ENCODE data around the gene RPTOR. TPM values are rescaled to one million over a fixed set of nuclear protein-coding genes. Genes with fewer than 3 reads are reported as not detected.

RPTOR gene
- polyA plus RNA-seq, 1 of the 3 experiments (the other 2 are of a cell fraction), result 14.9 TPM

GRCh38 chr17:80817861-80818260, 273.2 kb downstream of the RPTOR start (continued):
- TF ChIP-seq, protein P1, sequence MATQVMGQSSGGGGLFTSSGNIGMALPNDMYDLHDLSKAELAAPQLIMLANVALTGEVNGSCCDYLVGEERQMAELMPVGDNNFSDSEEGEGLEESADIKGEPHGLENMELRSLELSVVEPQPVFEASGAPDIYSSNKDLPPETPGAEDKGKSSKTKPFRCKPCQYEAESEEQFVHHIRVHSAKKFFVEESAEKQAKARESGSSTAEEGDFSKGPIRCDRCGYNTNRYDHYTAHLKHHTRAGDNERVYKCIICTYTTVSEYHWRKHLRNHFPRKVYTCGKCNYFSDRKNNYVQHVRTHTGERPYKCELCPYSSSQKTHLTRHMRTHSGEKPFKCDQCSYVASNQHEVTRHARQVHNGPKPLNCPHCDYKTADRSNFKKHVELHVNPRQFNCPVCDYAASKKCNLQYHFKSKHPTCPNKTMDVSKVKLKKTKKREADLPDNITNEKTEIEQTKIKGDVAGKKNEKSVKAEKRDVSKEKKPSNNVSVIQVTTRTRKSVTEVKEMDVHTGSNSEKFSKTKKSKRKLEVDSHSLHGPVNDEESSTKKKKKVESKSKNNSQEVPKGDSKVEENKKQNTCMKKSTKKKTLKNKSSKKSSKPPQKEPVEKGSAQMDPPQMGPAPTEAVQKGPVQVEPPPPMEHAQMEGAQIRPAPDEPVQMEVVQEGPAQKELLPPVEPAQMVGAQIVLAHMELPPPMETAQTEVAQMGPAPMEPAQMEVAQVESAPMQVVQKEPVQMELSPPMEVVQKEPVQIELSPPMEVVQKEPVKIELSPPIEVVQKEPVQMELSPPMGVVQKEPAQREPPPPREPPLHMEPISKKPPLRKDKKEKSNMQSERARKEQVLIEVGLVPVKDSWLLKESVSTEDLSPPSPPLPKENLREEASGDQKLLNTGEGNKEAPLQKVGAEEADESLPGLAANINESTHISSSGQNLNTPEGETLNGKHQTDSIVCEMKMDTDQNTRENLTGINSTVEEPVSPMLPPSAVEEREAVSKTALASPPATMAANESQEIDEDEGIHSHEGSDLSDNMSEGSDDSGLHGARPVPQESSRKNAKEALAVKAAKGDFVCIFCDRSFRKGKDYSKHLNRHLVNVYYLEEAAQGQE (IDR thresholded peaks at IDR 0.05; ENCODE audit: low read depth, low read length), result no peak
- no peak for TF ChIP-seq RAD21 (IDR thresholded peaks at IDR 0.05; ENCODE audit: low read length)

DNA sequence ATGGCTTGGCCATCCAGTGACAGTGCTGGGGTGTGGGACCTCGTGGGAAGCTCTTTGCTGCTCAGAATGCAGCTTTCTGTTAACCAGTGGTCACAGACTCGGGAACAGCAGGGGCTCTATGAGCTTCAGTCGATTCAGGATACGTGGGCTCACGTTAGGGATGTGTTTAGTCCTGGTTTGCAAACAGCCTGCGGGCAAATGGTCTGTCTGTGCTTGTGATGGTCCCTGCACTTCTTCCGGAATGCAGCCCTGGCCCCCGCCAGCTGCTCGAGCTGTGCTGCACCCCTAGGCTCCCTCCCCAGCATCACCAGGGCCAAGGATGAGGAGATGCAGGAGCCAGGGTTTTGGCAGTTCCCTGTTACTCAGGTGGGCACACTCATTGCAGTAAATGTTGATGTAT, 274.2 kb downstream of the RPTOR start:
- Histone ChIP-seq H3K4me3 (ENCODE audit: low read depth in 2 of 2, low read length in 1 of 2) (no peak overlapping the region), H3K36me3 (replicated peaks in 1 of 2; ENCODE audit: control insufficient read depth in 1 of 2, insufficient read depth in 2 of 2, low read length in 1 of 2) (peaks cover 5 to 13% of the 10 kb centered on the region in 2 experiments), H3K27me3 (ENCODE audit: insufficient read depth) (no peaks in the 10 kb centered on the region), H3K4me1 (ENCODE audit: control insufficient read depth in 1 of 2, insufficient read depth in 2 of 2, low read depth in 1 of 2, low read length in 1 of 2) (peaks cover 5 to 28% of the 10 kb centered on the region in 2 experiments; a peak in 1 of 4 replicates), H3F3A (replicated peaks; ENCODE audit: insufficient read depth) (no peaks in the 10 kb centered on the region), H4K20me1 (ENCODE audit: insufficient read depth) (no peaks in the 10 kb centered on the region), H3K9me2 (no peaks in the 10 kb centered on the region), H3K9me3 (no peaks in the 10 kb centered on the region), H2AFZ (ENCODE audit: low read depth) (no peak overlapping the region), H3K9ac (no peak overlapping the region), H3K79me2 (ENCODE audit: insufficient read depth) (no peaks in the 10 kb centered on the region), H3K4me2 (no peak overlapping the region), H3K27ac (ENCODE audit: low read depth in 2 of 2, low read length in 1 of 2) (no peak overlapping the region; a peak in 1 of 4 replicates)
- DNase-seq, result peak; percentile 41
- CTCF ChIA-PET, result interaction anchor here (0.7 to 1.6 kb wide), 6 partner anchors 20 to 392 kb away, joined by 3 to 5 read pairs (median 3); no protein-coding TSS in a partner anchor
- POLR2A ChIA-PET, result interaction anchor here (2.4 kb wide), 1 partner anchor 14 kb away, joined by 9 read pairs; no protein-coding TSS in a partner anchor
- WGBS (ENCODE audit: low lambda C conversion rate), result 93% methylated on average over 7 of the region's 9 CpGs
- no peak for TF ChIP-seq USF2 (IDR thresholded peaks at IDR 0.05; ENCODE audit: borderline replicate concordance, low read depth, low read length)
- no peak for TF ChIP-seq EP300 (IDR thresholded peaks at IDR 0.05; ENCODE audit: borderline replicate concordance in 1 of 2, low read depth in 1 of 2, low read length in 1 of 2)
- no peak for TF ChIP-seq EZH2phosphoT487 (IDR thresholded peaks at IDR 0.05; ENCODE audit: borderline replicate concordance, low read depth)
- no peak for TF ChIP-seq SIN3A (IDR thresholded peaks at IDR 0.05; ENCODE audit: borderline replicate concordance, low read depth, low read length)
- no peak for TF ChIP-seq GATA2 (CRISPR knock-in tag; IDR thresholded peaks at IDR 0.05)
- TF ChIP-seq FOSL2 (IDR thresholded peaks at IDR 0.05; ENCODE audit: borderline replicate concordance, low read depth), result no peak
- no peak for TF ChIP-seq ZBTB33 (IDR thresholded peaks at IDR 0.05; ENCODE audit: borderline replicate concordance, low read depth)
- no peak for TF ChIP-seq MEF2A (IDR thresholded peaks at IDR 0.05; ENCODE audit: borderline replicate concordance, low read depth)
- TF ChIP-seq YY1 (IDR thresholded peaks at IDR 0.05; ENCODE audit: low read depth), result no peak
- TF ChIP-seq PBX3 (IDR thresholded peaks at IDR 0.05), result no peak
- TF ChIP-seq FOXJ3 (CRISPR knock-in tag; IDR thresholded peaks at IDR 0.05), result no peak
- TF ChIP-seq, protein P1 (IDR thresholded peaks at IDR 0.05; ENCODE audit: low read depth, low read length), result no peak
- no peak for TF ChIP-seq NFIC (IDR thresholded peaks at IDR 0.05; ENCODE audit: borderline replicate concordance)
- no peak for TF ChIP-seq RAD21 (IDR thresholded peaks at IDR 0.05; ENCODE audit: low read length)
- TF ChIP-seq MXI1 (IDR thresholded peaks at IDR 0.05; ENCODE audit: low read depth, low read length), result no peak
- TF ChIP-seq JUND (IDR thresholded peaks at IDR 0.05), result no peak
- TF ChIP-seq GABPA (IDR thresholded peaks at IDR 0.05; ENCODE audit: low read depth), result no peak
- TF ChIP-seq ELF1 (IDR thresholded peaks at IDR 0.05), result no peak
